Measurements from ENCODE around the gene KRT71. TPM values are rescaled to one million over a fixed set of nuclear protein-coding genes. Genes with fewer than 3 reads are reported as not detected.

Gene KRT71
- total RNA-seq, 1 experiment from 2014 or later = not detected

DNA sequence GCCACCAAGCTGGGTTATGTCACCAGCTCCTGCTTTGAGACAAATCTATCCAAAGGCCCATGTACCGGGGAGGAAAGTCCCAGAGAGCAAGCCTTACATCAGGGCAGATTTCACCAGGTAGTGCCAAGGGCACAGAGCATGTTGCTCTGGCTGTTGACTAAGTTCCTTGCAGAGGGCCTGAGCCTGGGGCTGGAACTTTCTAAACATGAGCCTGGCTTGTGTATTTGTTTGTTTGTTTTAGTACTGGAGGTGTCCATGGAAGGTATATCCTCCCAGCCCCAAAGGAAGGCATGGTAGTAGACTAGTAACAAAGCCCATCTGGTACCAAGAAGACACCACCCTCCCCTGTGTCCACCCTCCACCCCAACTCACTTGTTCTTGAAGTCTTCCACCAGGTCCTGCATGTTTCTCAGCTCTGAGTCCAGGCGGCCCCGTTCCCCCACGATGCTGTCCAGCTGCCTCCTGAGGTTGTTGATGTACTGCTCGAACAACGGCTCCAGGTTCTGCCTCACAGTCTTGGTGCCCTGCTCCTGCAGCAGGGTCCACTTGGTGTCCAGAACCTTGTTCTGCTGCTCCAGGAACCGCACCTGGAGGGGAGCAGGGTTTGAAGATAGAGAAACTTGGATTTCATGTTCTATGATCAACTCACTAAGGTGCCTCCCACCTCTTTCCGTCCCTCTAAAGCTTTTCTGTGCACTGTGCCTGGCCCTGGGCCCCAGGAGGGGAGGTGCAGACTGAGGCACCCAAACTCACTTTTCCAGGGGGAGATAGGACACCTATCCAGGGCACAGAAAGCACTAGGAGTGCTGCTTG, 34.2 kb downstream of the KRT71 start:
- POLR2A ChIA-PET = no interaction called here
- intact Hi-C loops (cut with micrococcal nuclease; ENCODE audit: unreplicated experiment) = no loop called here
- Histone ChIP-seq H3K4me3 (ENCODE audit: low read depth in 2 of 2, low read length in 2 of 2) (no peak overlapping the region), H3K27ac (ENCODE audit: low read length) (no peak overlapping the region), H3K27me3 (ENCODE audit: control insufficient read depth, insufficient read depth, low read length) (no peaks in the 10 kb centered on the region), H3K9me3 (ENCODE audit: control insufficient read depth, insufficient read depth, low read depth, low read length) (no peaks in the 10 kb centered on the region), H3K36me3 (ENCODE audit: control insufficient read depth, insufficient read depth, low read length) (no peaks in the 10 kb centered on the region), H3K4me1 (ENCODE audit: control insufficient read depth, insufficient read depth, low read length) (peaks cover 8% of the 10 kb centered on the region; the same call in 1 of the 2 replicates)
- CTCF ChIA-PET = no interaction called here
- DNase-seq (ENCODE audit: low read depth, low spot score) (no peak), ATAC-seq (no peak)
- in situ Hi-C loops (cut with HindIII; ENCODE audit: low pct_unique_long_range_greater_than_20kb, low sequenced_read_pairs) = no loop called here
- no TSS peak for BruUV-seq (replicated peaks)
- no peak for TF ChIP-seq SIN3A (IDR thresholded peaks at IDR 0.05; ENCODE audit: borderline replicate concordance, insufficient read depth, low read depth, low read length)
- TF ChIP-seq, protein P1, sequence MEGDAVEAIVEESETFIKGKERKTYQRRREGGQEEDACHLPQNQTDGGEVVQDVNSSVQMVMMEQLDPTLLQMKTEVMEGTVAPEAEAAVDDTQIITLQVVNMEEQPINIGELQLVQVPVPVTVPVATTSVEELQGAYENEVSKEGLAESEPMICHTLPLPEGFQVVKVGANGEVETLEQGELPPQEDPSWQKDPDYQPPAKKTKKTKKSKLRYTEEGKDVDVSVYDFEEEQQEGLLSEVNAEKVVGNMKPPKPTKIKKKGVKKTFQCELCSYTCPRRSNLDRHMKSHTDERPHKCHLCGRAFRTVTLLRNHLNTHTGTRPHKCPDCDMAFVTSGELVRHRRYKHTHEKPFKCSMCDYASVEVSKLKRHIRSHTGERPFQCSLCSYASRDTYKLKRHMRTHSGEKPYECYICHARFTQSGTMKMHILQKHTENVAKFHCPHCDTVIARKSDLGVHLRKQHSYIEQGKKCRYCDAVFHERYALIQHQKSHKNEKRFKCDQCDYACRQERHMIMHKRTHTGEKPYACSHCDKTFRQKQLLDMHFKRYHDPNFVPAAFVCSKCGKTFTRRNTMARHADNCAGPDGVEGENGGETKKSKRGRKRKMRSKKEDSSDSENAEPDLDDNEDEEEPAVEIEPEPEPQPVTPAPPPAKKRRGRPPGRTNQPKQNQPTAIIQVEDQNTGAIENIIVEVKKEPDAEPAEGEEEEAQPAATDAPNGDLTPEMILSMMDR (IDR thresholded peaks at IDR 0.05) = no peak
- TF ChIP-seq, protein P2, sequence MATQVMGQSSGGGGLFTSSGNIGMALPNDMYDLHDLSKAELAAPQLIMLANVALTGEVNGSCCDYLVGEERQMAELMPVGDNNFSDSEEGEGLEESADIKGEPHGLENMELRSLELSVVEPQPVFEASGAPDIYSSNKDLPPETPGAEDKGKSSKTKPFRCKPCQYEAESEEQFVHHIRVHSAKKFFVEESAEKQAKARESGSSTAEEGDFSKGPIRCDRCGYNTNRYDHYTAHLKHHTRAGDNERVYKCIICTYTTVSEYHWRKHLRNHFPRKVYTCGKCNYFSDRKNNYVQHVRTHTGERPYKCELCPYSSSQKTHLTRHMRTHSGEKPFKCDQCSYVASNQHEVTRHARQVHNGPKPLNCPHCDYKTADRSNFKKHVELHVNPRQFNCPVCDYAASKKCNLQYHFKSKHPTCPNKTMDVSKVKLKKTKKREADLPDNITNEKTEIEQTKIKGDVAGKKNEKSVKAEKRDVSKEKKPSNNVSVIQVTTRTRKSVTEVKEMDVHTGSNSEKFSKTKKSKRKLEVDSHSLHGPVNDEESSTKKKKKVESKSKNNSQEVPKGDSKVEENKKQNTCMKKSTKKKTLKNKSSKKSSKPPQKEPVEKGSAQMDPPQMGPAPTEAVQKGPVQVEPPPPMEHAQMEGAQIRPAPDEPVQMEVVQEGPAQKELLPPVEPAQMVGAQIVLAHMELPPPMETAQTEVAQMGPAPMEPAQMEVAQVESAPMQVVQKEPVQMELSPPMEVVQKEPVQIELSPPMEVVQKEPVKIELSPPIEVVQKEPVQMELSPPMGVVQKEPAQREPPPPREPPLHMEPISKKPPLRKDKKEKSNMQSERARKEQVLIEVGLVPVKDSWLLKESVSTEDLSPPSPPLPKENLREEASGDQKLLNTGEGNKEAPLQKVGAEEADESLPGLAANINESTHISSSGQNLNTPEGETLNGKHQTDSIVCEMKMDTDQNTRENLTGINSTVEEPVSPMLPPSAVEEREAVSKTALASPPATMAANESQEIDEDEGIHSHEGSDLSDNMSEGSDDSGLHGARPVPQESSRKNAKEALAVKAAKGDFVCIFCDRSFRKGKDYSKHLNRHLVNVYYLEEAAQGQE (IDR thresholded peaks at IDR 0.05; ENCODE audit: insufficient read depth in 1 of 2, low read depth in 2 of 2, low read length in 1 of 2) = no peak
- TF ChIP-seq TCF7L2 (IDR thresholded peaks at IDR 0.05; ENCODE audit: low read depth, low read length) = no peak
- no peak for TF ChIP-seq POLR2AphosphoS5 (IDR thresholded peaks at IDR 0.05; ENCODE audit: low read depth, low read length)

DNA sequence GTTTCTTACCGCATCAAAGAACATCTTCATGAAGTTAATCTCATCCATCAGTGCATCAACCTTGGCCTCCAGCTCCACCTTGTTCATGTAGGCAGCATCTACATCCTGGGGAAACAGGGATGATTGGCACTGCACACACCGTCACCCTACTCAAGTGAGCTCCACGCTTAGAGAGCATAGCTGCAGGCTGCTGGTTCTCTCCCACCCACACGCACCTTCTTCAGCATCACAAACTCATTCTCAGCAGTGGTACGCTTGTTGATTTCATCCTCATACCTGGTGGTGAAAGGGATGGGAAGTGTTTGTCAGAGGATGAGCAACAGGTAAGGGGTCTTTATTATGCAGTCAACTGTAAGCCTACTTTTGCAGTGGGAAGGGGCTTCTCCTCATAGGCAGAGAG, 35.1 kb downstream of the KRT71 start:
- DNase-seq (ENCODE audit: low read depth, low spot score) (no peak), ATAC-seq (no peak)
- Histone ChIP-seq H3K9me3 (ENCODE audit: control insufficient read depth, insufficient read depth, low read depth, low read length) (no peaks in the 10 kb centered on the region), H3K27me3 (ENCODE audit: control insufficient read depth, insufficient read depth, low read length) (no peaks in the 10 kb centered on the region), H3K27ac (ENCODE audit: low read length) (no peak overlapping the region), H3K36me3 (ENCODE audit: control insufficient read depth, insufficient read depth, low read length) (no peaks in the 10 kb centered on the region), H3K4me3 (ENCODE audit: low read depth in 2 of 2, low read length in 2 of 2) (no peak overlapping the region), H3K4me1 (ENCODE audit: control insufficient read depth, insufficient read depth, low read length) (peaks cover 8% of the 10 kb centered on the region; the same call in 1 of the 2 replicates)
- CTCF ChIA-PET = no interaction called here
- BruUV-seq (replicated peaks) = no TSS peak
- in situ Hi-C loops (cut with HindIII; ENCODE audit: low pct_unique_long_range_greater_than_20kb, low sequenced_read_pairs) (no loop called here), intact Hi-C loops (cut with micrococcal nuclease; ENCODE audit: unreplicated experiment) (no loop called here)
- TF ChIP-seq SIN3A (IDR thresholded peaks at IDR 0.05; ENCODE audit: borderline replicate concordance, insufficient read depth, low read depth, low read length) (no peak), TCF7L2 (IDR thresholded peaks at IDR 0.05; ENCODE audit: low read depth, low read length) (no peak), POLR2AphosphoS5 (IDR thresholded peaks at IDR 0.05; ENCODE audit: low read depth, low read length) (no peak)
- TF ChIP-seq, protein P2 (IDR thresholded peaks at IDR 0.05; ENCODE audit: insufficient read depth in 1 of 2, low read depth in 2 of 2, low read length in 1 of 2) = no peak
- TF ChIP-seq, protein P1 (IDR thresholded peaks at IDR 0.05) = no peak
- POLR2A ChIA-PET = no interaction called here

Measured in Panc1 (cell line).